HEK293T (cell line): ENCODE measurements around the gene MFSD12.

ENCODE experiments used
- ARNT ChIP-seq: fragments of 450-650 bp; IDR thresholded peaks from 2 replicates; pipeline ENCODE4 v1.6.1; 2017; ENCODE audit warnings: mild to moderate bottlenecking
- FOXK2 ChIP-seq: fragments of 450-650 bp; IDR thresholded peaks from 2 replicates; pipeline ENCODE4 v1.6.1; 2016; ENCODE audit warnings: mild to moderate bottlenecking
- TARDBP ChIP-seq: fragments of 450-650 bp; IDR thresholded peaks from 2 replicates; pipeline ENCODE4 v1.6.1; 2016

DNA sequence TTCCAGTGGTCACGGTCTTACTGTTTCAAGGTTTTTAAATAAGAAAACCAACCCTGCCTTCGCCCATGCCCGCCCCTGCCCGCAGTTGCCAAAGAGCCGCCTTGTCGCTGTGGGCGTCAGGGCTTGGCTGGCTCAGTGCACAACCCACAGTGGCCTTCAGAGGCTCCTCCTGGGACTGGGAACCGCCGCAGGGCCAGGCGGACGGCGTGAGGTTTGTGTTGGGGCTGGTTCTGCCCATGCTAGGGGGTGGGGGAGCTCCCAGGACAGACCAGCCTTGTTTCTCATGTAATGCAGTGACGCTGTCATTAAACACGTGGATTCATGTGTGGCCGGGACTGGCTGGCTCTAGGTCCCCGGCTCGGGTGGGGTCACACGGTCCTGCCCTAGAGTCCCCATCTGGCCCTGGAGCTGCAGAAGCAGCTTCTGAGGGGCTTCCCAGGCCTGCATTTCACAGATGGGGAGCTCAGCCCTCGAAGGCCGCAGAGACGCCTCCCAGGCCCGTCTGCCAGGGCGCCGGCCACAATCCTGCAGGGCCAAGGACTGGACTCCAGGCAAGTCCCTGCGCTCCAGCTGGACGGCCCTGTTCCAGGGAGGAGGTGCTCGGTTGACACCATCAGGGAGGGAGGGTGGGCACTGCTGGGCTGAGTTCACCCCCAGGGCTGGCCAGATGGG, 20.8 kb downstream of the MFSD12 start:
- no peak for TF ChIP-seq ARNT
- no peak for TF ChIP-seq TARDBP
- no peak for TF ChIP-seq FOXK2
